GM12878 (cell line): ENCODE data around the gene PCNP. TPM values are rescaled to one million over a fixed set of nuclear protein-coding genes. Genes with fewer than 3 reads are reported as not detected.

ENCODE experiments used
- ATAC-seq: fragments of 200-7000 bp; cut with Tn5 transposase; 3 replicates; pipeline ENCODE4 v1.9.1; 2020; ENCODE audit warnings: mild to moderate bottlenecking, moderate library complexity
- BruUV-seq: library from RNA; stranded (reverse); fragments of 400-500 nt; replicated peaks from 2 replicates; lab custom pipeline; 2021; lab: Mats Ljungman, UMichigan
- CTCF ChIA-PET: fragments of 300-600 bp; sonication (Branson Sonifier 250); formaldehyde crosslinking; extraction: SDS; loops from one replicate; lab custom pipeline; 2021; ENCODE audit warnings: inconsistent platforms; lab: Yijun Ruan, JAX
- POLR2A ChIA-PET: fragments of 350-600 bp; formaldehyde crosslinking; extraction: SDS; loops from one replicate; lab custom pipeline; 2021; ENCODE audit warnings: inconsistent platforms; lab: Charles Lee
- RAD21 ChIA-PET: fragments of 300-600 bp; sonication (Branson Sonifier 250); formaldehyde crosslinking; loops from one replicate; lab custom pipeline; 2023; ENCODE audit warnings: antibody characterized with exemption; ENCODE audit not compliant: unreplicated experiment; lab: Charles Lee
- SMC1A ChIA-PET: fragments of 300-600 bp; sonication (Branson Sonifier 250); formaldehyde crosslinking; loops from one replicate; lab custom pipeline; 2023; ENCODE audit not compliant: unreplicated experiment, uncharacterized antibody; lab: Charles Lee
- DNase-seq: peaks from one replicate; pipeline ENCODE4 v3.0.0-alpha.2; 2011; ENCODE audit warnings: low read depth, low spot score
- FAIRE-seq: peaks from 3 replicates; lab custom pipeline; 2011; peaks lifted over from hg19 to GRCh38; lab: Jason Lieb, UNC
- H2AFZ ChIP-seq: 2 replicates; pipeline ENCODE4 v1.6.0; 2011; ENCODE audit warnings: low read depth, low read length, control low read depth; ENCODE audit not compliant: control insufficient read depth
- H3K27ac ChIP-seq: 2 replicates; pipeline ENCODE4 v1.5.1; 2011; ENCODE audit warnings: control low read depth; ENCODE audit not compliant: control insufficient read depth, insufficient read depth
- H3K27me3 ChIP-seq, 2 experiments: replicated peaks in 1 of 2; 2 replicates each; pipeline versions ENCODE4 v1.6.0 to v1.6.1; 2011; ENCODE audit warnings: low read length in 1 of 2; ENCODE audit not compliant: control insufficient read depth in 2 of 2, insufficient read depth in 2 of 2
- H3K36me3 ChIP-seq, 2 experiments: 2 replicates each; pipeline ENCODE4 v1.5.1; 2011; ENCODE audit warnings: low read length in 1 of 2; ENCODE audit not compliant: control insufficient read depth in 2 of 2, insufficient read depth in 2 of 2
- H3K4me1 ChIP-seq: 2 replicates; pipeline ENCODE4 v1.6.1; 2011; ENCODE audit warnings: mild to moderate bottlenecking, low read length, moderate library complexity, mixed read lengths; ENCODE audit not compliant: control insufficient read depth, insufficient read depth
- H3K4me2 ChIP-seq: 2 replicates; pipeline ENCODE4 v1.6.0; 2011; ENCODE audit warnings: control low read depth; ENCODE audit not compliant: control insufficient read depth, insufficient read depth
- H3K4me3 ChIP-seq: fragments of 200-600 bp; sonication (generic); 2 replicates; pipeline ENCODE4 v1.5.1; 2016
- H3K79me2 ChIP-seq: 2 replicates; pipeline ENCODE4 v1.6.0; 2011; ENCODE audit warnings: low read length; ENCODE audit not compliant: control insufficient read depth, insufficient read depth
- H3K9ac ChIP-seq: 2 replicates; pipeline ENCODE4 v1.8.0; 2011; ENCODE audit warnings: low read length, control low read depth, mixed read lengths; ENCODE audit not compliant: control insufficient read depth, insufficient read depth
- H3K9me3 ChIP-seq: replicated peaks from 3 replicates; pipeline ENCODE4 v1.5.1; 2011; ENCODE audit warnings: mild to moderate bottlenecking, low read length; ENCODE audit not compliant: control insufficient read depth, insufficient read depth
- H4K20me1 ChIP-seq: 2 replicates; pipeline ENCODE4 v1.6.0; 2011; ENCODE audit not compliant: control insufficient read depth, insufficient read depth
- BCL11A ChIP-seq: IDR thresholded peaks from 2 replicates; pipeline ENCODE4 v1.6.1; 2011; ENCODE audit warnings: low read depth, low read length
- HCFC1 ChIP-seq: fragments of 150-350 bp; IDR thresholded peaks from 2 replicates; pipeline ENCODE4 v1.6.1; 2014; ENCODE audit warnings: low read length
- MTA3 ChIP-seq: IDR thresholded peaks from 2 replicates; pipeline ENCODE4 v1.6.1; 2012; ENCODE audit warnings: low read length, inconsistent platforms, borderline replicate concordance
- NR2F1 ChIP-seq: fragments of 450-650 bp; conservative IDR thresholded peaks from 2 replicates; pipeline ENCODE4 v1.6.1; 2017; ENCODE audit warnings: mild to moderate bottlenecking
- RELA ChIP-seq: fragments of 450-650 bp; IDR thresholded peaks from 2 replicates; pipeline ENCODE4 v1.8.0; 2014; ENCODE audit warnings: borderline replicate concordance; ENCODE audit not compliant: partially characterized antibody
- RFX5 ChIP-seq: IDR thresholded peaks from 2 replicates; pipeline ENCODE4 v1.6.1; 2011; ENCODE audit warnings: low read depth, low read length, improper control_type of control experiment
- SMAD1 ChIP-seq: fragments of 450-650 bp; IDR thresholded peaks from 2 replicates; pipeline ENCODE4 v1.6.1; 2018; ENCODE audit warnings: mild to moderate bottlenecking, low read depth; ENCODE audit not compliant: partially characterized antibody
- SUZ12 ChIP-seq: fragments of 200-600 bp; sonication (generic); IDR thresholded peaks from one replicate; pipeline ENCODE4 v1.6.1; 2018; ENCODE audit warnings: antibody characterized with exemption, mild to moderate bottlenecking; ENCODE audit not compliant: unreplicated experiment
- TAF1 ChIP-seq: IDR thresholded peaks from 2 replicates; pipeline ENCODE4 v1.6.1; 2011; ENCODE audit warnings: mild to moderate bottlenecking, low read depth, low read length, borderline replicate concordance
- TARDBP ChIP-seq: IDR thresholded peaks from 2 replicates; pipeline ENCODE4 v1.6.1; 2016; ENCODE audit warnings: borderline replicate concordance
- ZNF24 ChIP-seq: fragments of 450-650 bp; IDR thresholded peaks from 2 replicates; pipeline ENCODE4 v1.6.1; 2017; ENCODE audit warnings: antibody characterized with exemption, mild to moderate bottlenecking
- in situ Hi-C: fragments of 300-500 bp; cut with MboI; formaldehyde crosslinking; loops from 9 replicates; pipeline ENCODE4 v1.14.3; 2018; ENCODE audit warnings: mixed read lengths
- intact Hi-C: fragments of 100-400 bp; cut with micrococcal nuclease; formaldehyde crosslinking; loops from one replicate; pipeline ENCODE4 v1.14.2; 2022; ENCODE audit not compliant: unreplicated experiment
- polyA plus RNA-seq, 11 experiments: library from polyadenylated mRNA; depleted of rRNA in 4 of 11; unstranded in 6 of 11; stranded (reverse) in 5 of 11; fragments of >200 nt; fragmentation: Nextera tagmentation in 4 of 11; fragmentation: Illumina TruSeq in 1 of 11; extraction: Ambion mirVana in 4 of 11; extraction: Trizol in 1 of 11; gene quantifications; 1 replicate in 1 of 11; 2 replicates in 10 of 11; pipeline versions ENCODE4 v1.2.1 to v1.2.3, GENCODE V29; 2011 to 2016; ENCODE audit warnings: inconsistent platforms in 2 of 11, missing spikeins in 2 of 11, low read depth in 1 of 11
- total RNA-seq, 4 experiments: library from RNA; depleted of rRNA in 3 of 4; stranded (reverse); fragments of >200 nt in 3 of 4; fragmentation: Illumina TruSeq in 1 of 4; extraction: Trizol in 1 of 4; gene quantifications; 2 replicates each; pipeline versions ENCODE4 v1.2.1 to v1.2.3, GENCODE V29; 2013 to 2021
- TF ChIP-seq, protein P1 (sequence below), 3 experiments: IDR thresholded peaks in 2 of 3; conservative IDR thresholded peaks in 1 of 3; 2 replicates each; pipeline ENCODE4 v1.5.1; 2011; ENCODE audit warnings: low read depth in 3 of 3, low read length in 3 of 3, mild to moderate bottlenecking in 3 of 3, control low read depth in 2 of 3, moderate library complexity in 2 of 3, inconsistent platforms in 1 of 3, mixed read lengths in 1 of 3; ENCODE audit not compliant: control insufficient read depth in 2 of 3, insufficient read depth in 1 of 3; ENCODE audit errors: extremely low read depth in 1 of 3
- TF ChIP-seq, protein P2 (sequence below): IDR thresholded peaks from 2 replicates; pipeline ENCODE4 v1.6.1; 2012; ENCODE audit warnings: improper control_type of control experiment, low read depth, low read length; ENCODE audit not compliant: insufficient replicate concordance
- TF ChIP-seq, protein P3 (sequence below): fragments of 450-650 bp; IDR thresholded peaks from 2 replicates; pipeline ENCODE4 v1.6.1; 2017; ENCODE audit warnings: borderline replicate concordance

Gene PCNP
- total and polyA plus RNA-seq, 10 of the 15 experiments (the other 5 are each of a cell fraction or from before 2014, with no cell fraction given): 49.8 to 179 (median 109) TPM

DNA sequence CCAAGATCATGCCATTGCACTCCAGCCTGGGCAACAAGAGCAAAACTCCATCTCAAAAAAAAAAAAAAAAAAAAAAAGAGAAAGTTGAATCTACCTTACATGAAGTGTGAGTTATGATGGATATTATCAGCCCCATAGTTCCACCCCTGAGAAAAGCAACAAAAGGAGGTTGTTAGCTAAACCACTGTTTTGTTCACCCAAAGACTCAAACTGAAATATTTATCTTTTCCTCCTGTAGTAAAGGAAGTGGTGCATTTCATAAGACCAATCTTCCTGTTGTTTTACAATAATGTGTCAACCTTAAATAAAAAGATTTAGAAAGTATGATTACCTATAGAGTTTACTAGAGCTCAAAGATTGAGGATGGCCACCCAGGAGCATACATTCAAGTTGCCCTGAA is 31.0 kb upstream of the PCNP start:
- no peak overlapping the region for H3K27ac ChIP-seq
- intact Hi-C loops: no loop called here

More for the DNA sequence above, 31.0 kb upstream of the PCNP start:
- in situ Hi-C loops: no loop called here
- Histone ChIP-seq H3K9ac (no peak overlapping the region), H3K9me3 (no peaks in the 10 kb centered on the region), H3K36me3 (no peaks in the 10 kb centered on the region), H3K4me2 (no peak overlapping the region), H3K4me1 (no peaks in the 10 kb centered on the region), H4K20me1 (no peaks in the 10 kb centered on the region), H3K27me3 (no peaks in the 10 kb centered on the region), H3K79me2 (no peaks in the 10 kb centered on the region), H2AFZ (no peak overlapping the region), H3K4me3 (no peak overlapping the region)
- ChIA-PET POLR2A (no interaction called here), SMC1A (interaction anchor here (1.2 to 1.3 kb wide), 2 partner anchors 8 to 10 kb away, joined by 3 read pairs; no protein-coding TSS in a partner anchor), RAD21 (no interaction called here), CTCF (no interaction called here)
- no peak for FAIRE-seq
- ATAC-seq: no peak
- TF ChIP-seq, protein P1, sequence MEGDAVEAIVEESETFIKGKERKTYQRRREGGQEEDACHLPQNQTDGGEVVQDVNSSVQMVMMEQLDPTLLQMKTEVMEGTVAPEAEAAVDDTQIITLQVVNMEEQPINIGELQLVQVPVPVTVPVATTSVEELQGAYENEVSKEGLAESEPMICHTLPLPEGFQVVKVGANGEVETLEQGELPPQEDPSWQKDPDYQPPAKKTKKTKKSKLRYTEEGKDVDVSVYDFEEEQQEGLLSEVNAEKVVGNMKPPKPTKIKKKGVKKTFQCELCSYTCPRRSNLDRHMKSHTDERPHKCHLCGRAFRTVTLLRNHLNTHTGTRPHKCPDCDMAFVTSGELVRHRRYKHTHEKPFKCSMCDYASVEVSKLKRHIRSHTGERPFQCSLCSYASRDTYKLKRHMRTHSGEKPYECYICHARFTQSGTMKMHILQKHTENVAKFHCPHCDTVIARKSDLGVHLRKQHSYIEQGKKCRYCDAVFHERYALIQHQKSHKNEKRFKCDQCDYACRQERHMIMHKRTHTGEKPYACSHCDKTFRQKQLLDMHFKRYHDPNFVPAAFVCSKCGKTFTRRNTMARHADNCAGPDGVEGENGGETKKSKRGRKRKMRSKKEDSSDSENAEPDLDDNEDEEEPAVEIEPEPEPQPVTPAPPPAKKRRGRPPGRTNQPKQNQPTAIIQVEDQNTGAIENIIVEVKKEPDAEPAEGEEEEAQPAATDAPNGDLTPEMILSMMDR (IDR thresholded peaks at IDR 0.05 in 2 of 3, conservative IDR thresholded peaks at IDR 0.05 in 1 of 3; ENCODE audit: control insufficient read depth in 2 of 3, extremely low read depth in 1 of 3, insufficient read depth in 1 of 3, low read depth in 3 of 3, low read length in 3 of 3): no peak
- TF ChIP-seq, protein P2, sequence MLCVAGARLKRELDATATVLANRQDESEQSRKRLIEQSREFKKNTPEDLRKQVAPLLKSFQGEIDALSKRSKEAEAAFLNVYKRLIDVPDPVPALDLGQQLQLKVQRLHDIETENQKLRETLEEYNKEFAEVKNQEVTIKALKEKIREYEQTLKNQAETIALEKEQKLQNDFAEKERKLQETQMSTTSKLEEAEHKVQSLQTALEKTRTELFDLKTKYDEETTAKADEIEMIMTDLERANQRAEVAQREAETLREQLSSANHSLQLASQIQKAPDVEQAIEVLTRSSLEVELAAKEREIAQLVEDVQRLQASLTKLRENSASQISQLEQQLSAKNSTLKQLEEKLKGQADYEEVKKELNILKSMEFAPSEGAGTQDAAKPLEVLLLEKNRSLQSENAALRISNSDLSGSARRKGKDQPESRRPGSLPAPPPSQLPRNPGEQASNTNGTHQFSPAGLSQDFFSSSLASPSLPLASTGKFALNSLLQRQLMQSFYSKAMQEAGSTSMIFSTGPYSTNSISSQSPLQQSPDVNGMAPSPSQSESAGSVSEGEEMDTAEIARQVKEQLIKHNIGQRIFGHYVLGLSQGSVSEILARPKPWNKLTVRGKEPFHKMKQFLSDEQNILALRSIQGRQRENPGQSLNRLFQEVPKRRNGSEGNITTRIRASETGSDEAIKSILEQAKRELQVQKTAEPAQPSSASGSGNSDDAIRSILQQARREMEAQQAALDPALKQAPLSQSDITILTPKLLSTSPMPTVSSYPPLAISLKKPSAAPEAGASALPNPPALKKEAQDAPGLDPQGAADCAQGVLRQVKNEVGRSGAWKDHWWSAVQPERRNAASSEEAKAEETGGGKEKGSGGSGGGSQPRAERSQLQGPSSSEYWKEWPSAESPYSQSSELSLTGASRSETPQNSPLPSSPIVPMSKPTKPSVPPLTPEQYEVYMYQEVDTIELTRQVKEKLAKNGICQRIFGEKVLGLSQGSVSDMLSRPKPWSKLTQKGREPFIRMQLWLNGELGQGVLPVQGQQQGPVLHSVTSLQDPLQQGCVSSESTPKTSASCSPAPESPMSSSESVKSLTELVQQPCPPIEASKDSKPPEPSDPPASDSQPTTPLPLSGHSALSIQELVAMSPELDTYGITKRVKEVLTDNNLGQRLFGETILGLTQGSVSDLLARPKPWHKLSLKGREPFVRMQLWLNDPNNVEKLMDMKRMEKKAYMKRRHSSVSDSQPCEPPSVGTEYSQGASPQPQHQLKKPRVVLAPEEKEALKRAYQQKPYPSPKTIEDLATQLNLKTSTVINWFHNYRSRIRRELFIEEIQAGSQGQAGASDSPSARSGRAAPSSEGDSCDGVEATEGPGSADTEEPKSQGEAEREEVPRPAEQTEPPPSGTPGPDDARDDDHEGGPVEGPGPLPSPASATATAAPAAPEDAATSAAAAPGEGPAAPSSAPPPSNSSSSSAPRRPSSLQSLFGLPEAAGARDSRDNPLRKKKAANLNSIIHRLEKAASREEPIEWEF: no peak
- TF ChIP-seq TARDBP (no peak), SUZ12 (no peak), RELA (no peak), ZNF24 (no peak), RFX5 (no peak), BCL11A (no peak), TAF1 (no peak), NR2F1 (no peak), HCFC1 (no peak), MTA3 (no peak), SMAD1 (no peak)
- TF ChIP-seq, protein P3, sequence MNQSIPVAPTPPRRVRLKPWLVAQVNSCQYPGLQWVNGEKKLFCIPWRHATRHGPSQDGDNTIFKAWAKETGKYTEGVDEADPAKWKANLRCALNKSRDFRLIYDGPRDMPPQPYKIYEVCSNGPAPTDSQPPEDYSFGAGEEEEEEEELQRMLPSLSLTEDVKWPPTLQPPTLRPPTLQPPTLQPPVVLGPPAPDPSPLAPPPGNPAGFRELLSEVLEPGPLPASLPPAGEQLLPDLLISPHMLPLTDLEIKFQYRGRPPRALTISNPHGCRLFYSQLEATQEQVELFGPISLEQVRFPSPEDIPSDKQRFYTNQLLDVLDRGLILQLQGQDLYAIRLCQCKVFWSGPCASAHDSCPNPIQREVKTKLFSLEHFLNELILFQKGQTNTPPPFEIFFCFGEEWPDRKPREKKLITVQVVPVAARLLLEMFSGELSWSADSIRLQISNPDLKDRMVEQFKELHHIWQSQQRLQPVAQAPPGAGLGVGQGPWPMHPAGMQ: no peak
- BruUV-seq: no TSS peak
- DNase-seq: no peak
